ENCODE measurements around the gene BAZ1A. TPM values are rescaled to one million over a fixed set of nuclear protein-coding genes. Genes with fewer than 3 reads are reported as not detected.

Gene BAZ1A
- total and polyA plus RNA-seq, 2 of the 8 experiments (the other 6 are each of a cell fraction or from before 2014, with no cell fraction given): 8.0 to 23.1 TPM

- no peak for TF ChIP-seq SRF (IDR thresholded peaks at IDR 0.05; ENCODE audit: low read depth, low read length)
- no peak for TF ChIP-seq POU5F1 (IDR thresholded peaks at IDR 0.05; ENCODE audit: low read depth, low read length)
- no peak for TF ChIP-seq SAP30 (IDR thresholded peaks at IDR 0.05; ENCODE audit: insufficient read depth, insufficient replicate concordance, low read length)
Observed at GRCh38 chr14:34858765-34859164, 16.4 kb downstream of the BAZ1A start (continued).
